ENCODE results near the gene GAB2. TPM values are rescaled to one million over a fixed set of nuclear protein-coding genes. Genes with fewer than 3 reads are reported as not detected.

GAB2 gene
- total and polyA plus RNA-seq, 2 of the 13 experiments (the other 11 are each of a cell fraction or from before 2014, with no cell fraction given): 4.1 to 8.6 TPM

- Histone ChIP-seq H3K9me3 (ENCODE audit: low read length) (no peaks in the 10 kb centered on the region), H3K36me3 (replicated peaks in 1 of 2; ENCODE audit: control insufficient read depth in 1 of 2, insufficient read depth in 2 of 2, low read length in 2 of 2) (no peaks in the 10 kb centered on the region), H3K9ac (ENCODE audit: insufficient read depth, low read depth, low read length) (no peak overlapping the region), H2AFZ (ENCODE audit: low read length) (no peak overlapping the region), H4K20me1 (ENCODE audit: insufficient read depth, low read length) (no peaks in the 10 kb centered on the region; the same call in 1 of the 2 replicates), H3K79me2 (ENCODE audit: insufficient read depth, low read length) (no peaks in the 10 kb centered on the region), H3K27me3 (ENCODE audit: control insufficient read depth in 1 of 2, insufficient read depth in 2 of 2, low read length in 2 of 2) (no peaks in the 10 kb centered on the region), H3K4me2 (ENCODE audit: low read depth, low read length) (no peak overlapping the region), H3K4me1 (ENCODE audit: insufficient read depth, low read length) (peaks cover 19% of the 10 kb centered on the region), H3K4me3 (replicated peaks in 1 of 3; ENCODE audit: insufficient read depth in 1 of 3, low read depth in 2 of 3, low read length in 3 of 3) (no peak overlapping the region), H3K27ac (ENCODE audit: extremely low read length, insufficient read depth, low read length) (no peak overlapping the region)
- TF ChIP-seq ZFX (CRISPR knock-in tag; IDR thresholded peaks at IDR 0.05; ENCODE audit: low read depth): no peak
- peak; percentile 24; the same call in 1 of the 2 replicates for TF ChIP-seq CEBPB (IDR thresholded peaks at IDR 0.05; ENCODE audit: borderline replicate concordance, low read depth, low read length)
- no peak for TF ChIP-seq ZBTB38 (CRISPR knock-in tag; IDR thresholded peaks at IDR 0.05)
- TF ChIP-seq ZNF205 (CRISPR knock-in tag; IDR thresholded peaks at IDR 0.05): no peak
- ChIA-PET POLR2A (no interaction called here), CTCF (ENCODE audit: low intra/inter-chr PET ratio, low total read pairs) (no interaction called here)
- FAIRE-seq (no peak), ATAC-seq (no peak), DNase-seq (ENCODE audit: low spot score) (no peak)
- in situ Hi-C loops (cut with HindIII; ENCODE audit: extremely low pct_ligation_motif_present, low pct_unique_long_range_greater_than_20kb) (no loop called here), intact Hi-C loops (cut with micrococcal nuclease; ENCODE audit: unreplicated experiment) (no loop called here)
- BruUV-seq (replicated peaks): no TSS peak
- 82% methylated on average over 3 of the region's 3 CpGs for WGBS (ENCODE audit: low lambda C conversion rate)
These were observed 42.7 kb downstream of the GAB2 start for GRCh38 chr11:78374917-78375316.

- H3K36me3 ChIP-seq (replicated peaks in 1 of 2; ENCODE audit: control insufficient read depth in 1 of 2, insufficient read depth in 2 of 2, low read length in 2 of 2): no peaks in the 10 kb centered on the region
- no peak overlapping the region for H3K9ac ChIP-seq (ENCODE audit: insufficient read depth, low read depth, low read length)
- ATAC-seq (no peak), FAIRE-seq (no peak), DNase-seq (ENCODE audit: low spot score) (no peak)
- H3K4me3 ChIP-seq (replicated peaks in 1 of 3; ENCODE audit: insufficient read depth in 1 of 3, low read depth in 2 of 3, low read length in 3 of 3): no peak overlapping the region
- intact Hi-C loops (cut with micrococcal nuclease; ENCODE audit: unreplicated experiment) (no loop called here), in situ Hi-C loops (cut with HindIII; ENCODE audit: extremely low pct_ligation_motif_present, low pct_unique_long_range_greater_than_20kb) (no loop called here)
- no peaks in the 10 kb centered on the region for H3K79me2 ChIP-seq (ENCODE audit: insufficient read depth, low read length)
- no peaks in the 10 kb centered on the region for H3K9me3 ChIP-seq (ENCODE audit: low read length)
- H4K20me1 ChIP-seq (ENCODE audit: insufficient read depth, low read length): no peaks in the 10 kb centered on the region; the same call in 1 of the 2 replicates
- TF ChIP-seq HNRNPLL (IDR thresholded peaks at IDR 0.05; ENCODE audit: low read depth, low read length, poor library complexity, severe bottlenecking): no peak
- ChIA-PET POLR2A (no interaction called here), CTCF (ENCODE audit: low intra/inter-chr PET ratio, low total read pairs) (no interaction called here)
- WGBS (ENCODE audit: low lambda C conversion rate): 100% methylated on average over 1 of the region's 1 CpG
- no peak overlapping the region for H2AFZ ChIP-seq (ENCODE audit: low read length)
- no TSS peak for BruUV-seq (replicated peaks)
- H3K4me2 ChIP-seq (ENCODE audit: low read depth, low read length): no peak overlapping the region
- H3K4me1 ChIP-seq (ENCODE audit: insufficient read depth, low read length): peaks cover 15% of the 10 kb centered on the region
- no peak overlapping the region for H3K27ac ChIP-seq (ENCODE audit: extremely low read length, insufficient read depth, low read length)
- no peaks in the 10 kb centered on the region for H3K27me3 ChIP-seq (ENCODE audit: control insufficient read depth in 1 of 2, insufficient read depth in 2 of 2, low read length in 2 of 2)
These were observed 43.9 kb downstream of the GAB2 start for GRCh38 chr11:78373689-78374088.
